Spinal cord (tissue), 10 donors: ENCODE data around the gene SMURF1. TPM values are rescaled to one million over a fixed set of nuclear protein-coding genes. Genes with fewer than 3 reads are reported as not detected.

Experiments used
- DNase-seq, 6 donors: peaks; one replicate each; pipeline versions ENCODE4 v3.0.0 to v3.0.0-alpha.2; 2013 to 2015; ENCODE audit warnings: low spot score in 6 of 6, low read depth in 4 of 6
- H3K27ac ChIP-seq: one replicate; pipeline ENCODE4 v1.5.1; 2013; ENCODE audit warnings: low read depth, low read length, control low read depth
- H3K27me3 ChIP-seq: one replicate; pipeline ENCODE4 v1.6.1; 2013; ENCODE audit warnings: low read length; ENCODE audit not compliant: control insufficient read depth, insufficient read depth
- H3K36me3 ChIP-seq: one replicate; pipeline ENCODE4 v1.6.1; 2013; ENCODE audit warnings: low read length; ENCODE audit not compliant: control insufficient read depth, insufficient read depth
- H3K4me1 ChIP-seq: one replicate; pipeline ENCODE4 v1.6.1; 2013; ENCODE audit warnings: low read length; ENCODE audit not compliant: control insufficient read depth, insufficient read depth
- H3K4me3 ChIP-seq: one replicate; pipeline ENCODE4 v1.5.1; 2013; ENCODE audit warnings: low read depth, low read length, control low read depth
- H3K9me3 ChIP-seq: one replicate; pipeline ENCODE4 v1.6.1; 2013; ENCODE audit warnings: low read length; ENCODE audit not compliant: control insufficient read depth, insufficient read depth
- WGBS: methylation state at CpG from one replicate; pipeline ENCODE4 v1.1.5; 2013; ENCODE audit warnings: missing lambda C conversion rate; ENCODE audit not compliant: insufficient coverage; 5-methylcytosine and 5-hydroxymethylcytosine counted together
- polyA plus RNA-seq, 2 donors: library from polyadenylated mRNA; unstranded; fragments of 120-200 nt; gene quantifications; one replicate each; pipeline ENCODE4 v1.2.1, GENCODE V29; 2013; ENCODE audit not compliant: insufficient read length in 2 of 2
- total RNA-seq, 2 donors: library from RNA; depleted of rRNA in 1 of 2; stranded (reverse); fragments of 120-200 nt in 1 of 2; fragments of >200 nt in 1 of 2; gene quantifications; one replicate each; pipeline versions ENCODE4 v1.2.3 to v1.2.4, GENCODE V29; 2013 to 2014
- donor health status: healthy.

SMURF1 gene
- total and polyA plus RNA-seq, 4 donors: 22.7 to 28.8 (median 26.8) TPM

DNA sequence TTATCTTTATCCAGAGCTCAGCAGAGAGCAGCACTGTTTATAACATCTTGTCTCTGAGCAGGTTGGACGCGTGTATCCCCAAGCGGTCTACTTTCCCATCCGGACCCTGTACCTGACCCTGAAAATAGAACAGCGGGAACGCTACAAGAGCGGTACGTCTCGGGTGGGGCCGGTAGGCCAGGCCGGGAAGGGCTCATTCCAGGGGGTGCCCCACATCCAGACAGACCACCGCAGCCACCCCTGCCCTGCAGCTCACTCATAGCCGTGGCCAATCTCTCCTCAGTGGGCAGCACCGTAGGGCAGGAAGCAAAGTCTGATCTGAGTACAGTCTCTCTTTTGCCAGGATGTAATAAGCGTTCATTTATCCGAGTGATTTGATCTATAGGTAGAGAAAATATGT, 151.8 kb downstream of the SMURF1 start:
- DNase-seq: no peak
- 92% methylated on average over 13 of the region's 16 CpGs for WGBS

DNA sequence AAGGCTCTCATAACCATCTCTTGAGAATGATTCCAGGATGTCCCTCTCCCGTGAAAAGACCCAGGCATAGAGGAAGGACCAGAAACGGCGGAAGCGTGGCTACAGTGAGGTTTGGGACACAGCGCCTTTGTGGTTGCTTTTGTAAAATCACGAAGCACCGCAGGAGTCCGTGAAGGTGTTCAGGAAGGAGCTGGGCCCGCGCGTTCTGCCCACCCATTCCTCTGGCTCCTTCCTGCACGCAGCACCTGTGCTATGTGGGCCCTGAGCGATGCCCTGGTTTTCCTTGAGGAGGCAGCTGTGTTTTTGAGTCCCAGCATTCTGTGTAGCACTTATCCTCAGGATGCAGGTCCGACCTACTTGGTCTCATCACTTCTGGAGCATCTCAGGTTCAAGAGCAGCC, 152.8 kb downstream of the SMURF1 start:
- no peaks in the 10 kb centered on the region for H3K4me1 ChIP-seq
- no peaks in the 10 kb centered on the region for H3K27me3 ChIP-seq
- no peak overlapping the region for H3K4me3 ChIP-seq
- 97% methylated on average over 14 of the region's 14 CpGs for WGBS
- peaks cover 72% of the 10 kb centered on the region for H3K36me3 ChIP-seq
- H3K9me3 ChIP-seq: no peaks in the 10 kb centered on the region
- H3K27ac ChIP-seq: no peak overlapping the region
- no peak for DNase-seq

More for the DNA sequence above, 151.8 kb downstream of the SMURF1 start:
- Histone ChIP-seq H3K27ac (no peak overlapping the region), H3K36me3 (peaks cover 77% of the 10 kb centered on the region), H3K4me3 (no peak overlapping the region), H3K9me3 (no peaks in the 10 kb centered on the region), H3K27me3 (no peaks in the 10 kb centered on the region), H3K4me1 (no peaks in the 10 kb centered on the region)

DNA sequence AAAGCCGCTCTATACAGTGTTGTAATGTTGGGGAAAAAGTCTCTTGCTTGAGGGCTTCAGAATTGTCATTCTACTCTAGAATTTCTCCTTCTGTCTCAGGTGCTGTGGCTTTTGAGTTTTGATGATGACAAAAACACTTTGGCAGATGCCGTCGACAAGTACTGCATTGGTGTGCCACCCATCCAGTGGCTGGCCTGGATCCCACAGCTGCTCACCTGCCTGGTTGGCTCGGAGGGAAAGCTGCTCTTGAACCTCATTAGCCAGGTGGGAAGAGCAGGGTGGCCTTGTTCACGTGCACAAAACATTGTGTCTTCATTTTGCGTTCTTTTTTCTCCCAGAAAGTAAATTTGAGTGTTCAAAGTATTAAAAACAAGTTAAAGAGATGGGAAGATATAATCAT, 153.6 kb downstream of the SMURF1 start:
- 100% methylated on average over 3 of the region's 6 CpGs for WGBS
- Histone ChIP-seq H3K36me3 (peaks cover 71% of the 10 kb centered on the region), H3K27me3 (no peaks in the 10 kb centered on the region), H3K27ac (no peak overlapping the region), H3K4me1 (no peaks in the 10 kb centered on the region), H3K9me3 (no peaks in the 10 kb centered on the region), H3K4me3 (no peak overlapping the region)
- DNase-seq: no peak

DNA sequence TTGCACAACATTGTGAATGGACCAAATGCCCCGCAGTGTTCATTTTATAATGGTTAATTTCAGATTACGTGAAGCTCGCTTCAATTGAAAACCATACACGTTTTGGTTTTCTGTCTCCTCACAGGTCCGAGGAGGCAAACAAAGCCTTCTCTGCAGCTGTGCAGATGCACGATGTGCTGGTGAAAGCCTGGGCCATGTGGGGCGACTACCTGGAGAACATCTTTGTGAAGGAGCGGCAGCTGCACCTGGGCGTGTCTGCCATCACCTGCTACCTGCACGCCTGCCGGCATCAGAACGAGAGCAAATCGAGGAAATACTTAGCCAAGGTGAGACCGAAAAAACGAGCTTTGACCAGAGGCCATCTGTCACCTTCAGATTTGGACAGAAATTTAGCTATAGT, 155.3 kb downstream of the SMURF1 start:
- Histone ChIP-seq H3K4me3 (no peak overlapping the region), H3K9me3 (no peaks in the 10 kb centered on the region), H3K27me3 (no peaks in the 10 kb centered on the region), H3K27ac (no peak overlapping the region), H3K36me3 (peaks cover 64% of the 10 kb centered on the region), H3K4me1 (no peaks in the 10 kb centered on the region)
- no peak for DNase-seq
- WGBS: 96% methylated on average over 15 of the region's 15 CpGs

DNA sequence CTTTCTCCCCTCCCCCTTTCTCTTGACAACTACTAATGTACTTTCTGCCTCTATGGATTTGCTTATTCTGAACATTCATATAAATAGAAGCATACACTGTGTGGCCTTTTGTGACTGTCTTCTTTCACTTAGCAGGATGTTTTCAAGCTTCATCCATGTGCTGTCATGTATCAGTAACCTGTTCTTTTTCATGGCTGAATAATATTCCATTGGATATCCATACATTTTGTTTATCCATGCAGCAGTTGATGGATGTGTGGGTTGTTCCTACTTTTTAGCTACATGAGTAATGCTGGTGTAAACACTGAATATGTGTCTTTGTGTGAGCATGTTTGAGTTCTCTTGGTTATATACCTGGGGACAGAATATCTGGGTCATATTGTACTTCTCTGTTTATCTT, 158.0 kb downstream of the SMURF1 start:
- DNase-seq: no peak
- no peak overlapping the region for H3K4me3 ChIP-seq
- peaks cover 68% of the 10 kb centered on the region for H3K36me3 ChIP-seq
- H3K27ac ChIP-seq: no peak overlapping the region
- no peaks in the 10 kb centered on the region for H3K9me3 ChIP-seq
- no peaks in the 10 kb centered on the region for H3K27me3 ChIP-seq
- no peaks in the 10 kb centered on the region for H3K4me1 ChIP-seq

DNA sequence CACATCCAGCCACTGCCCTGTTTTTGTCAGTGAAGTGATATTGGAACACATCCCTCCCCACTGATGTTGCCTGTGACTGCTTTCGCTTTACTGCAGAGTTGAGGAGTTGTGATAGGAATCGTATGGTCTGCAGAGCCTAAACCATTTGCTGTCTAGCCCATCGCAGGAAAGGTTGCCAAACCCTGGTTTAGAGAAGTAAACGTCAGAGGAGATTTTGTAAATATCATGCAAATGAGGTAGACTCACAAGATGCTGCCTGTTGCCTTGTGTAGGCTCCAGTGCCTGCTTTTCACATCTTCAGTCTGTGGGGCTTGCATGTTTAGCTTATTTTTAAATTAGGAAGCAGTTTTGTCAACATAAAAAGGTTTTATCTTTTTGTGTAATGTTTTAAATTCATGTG, 158.5 kb downstream of the SMURF1 start:
- Histone ChIP-seq H3K4me1 (no peaks in the 10 kb centered on the region), H3K36me3 (peaks cover 70% of the 10 kb centered on the region), H3K9me3 (no peaks in the 10 kb centered on the region), H3K27ac (no peak overlapping the region), H3K4me3 (no peak overlapping the region), H3K27me3 (no peaks in the 10 kb centered on the region)
- peak in 1 of 6 donors; percentile 65 for DNase-seq
- 85% methylated on average over 4 of the region's 4 CpGs for WGBS

DNA sequence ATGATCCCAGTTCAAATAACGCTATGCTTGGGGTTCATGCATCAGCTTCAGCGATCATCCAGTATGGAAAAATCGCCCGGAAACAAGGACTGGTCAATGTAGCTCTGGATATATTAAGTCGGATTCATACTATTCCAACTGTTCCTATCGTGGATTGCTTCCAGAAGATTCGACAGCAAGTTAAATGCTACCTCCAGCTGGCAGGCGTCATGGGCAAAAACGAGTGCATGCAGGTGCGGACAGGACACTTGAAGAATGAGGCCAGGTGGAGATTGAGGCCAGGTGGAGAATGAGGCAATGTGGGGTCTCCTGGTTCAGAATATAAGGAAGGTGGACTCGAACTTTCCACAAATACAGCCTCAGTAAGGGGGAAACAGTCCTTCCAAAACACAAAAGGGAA, 159.8 kb downstream of the SMURF1 start:
- H3K27me3 ChIP-seq: no peaks in the 10 kb centered on the region
- no peaks in the 10 kb centered on the region for H3K9me3 ChIP-seq
- WGBS: 93% methylated on average over 8 of the region's 11 CpGs
- no peaks in the 10 kb centered on the region for H3K4me1 ChIP-seq
- H3K27ac ChIP-seq: no peak overlapping the region
- H3K36me3 ChIP-seq: peaks cover 61% of the 10 kb centered on the region
- H3K4me3 ChIP-seq: no peak overlapping the region
- no peak for DNase-seq

DNA sequence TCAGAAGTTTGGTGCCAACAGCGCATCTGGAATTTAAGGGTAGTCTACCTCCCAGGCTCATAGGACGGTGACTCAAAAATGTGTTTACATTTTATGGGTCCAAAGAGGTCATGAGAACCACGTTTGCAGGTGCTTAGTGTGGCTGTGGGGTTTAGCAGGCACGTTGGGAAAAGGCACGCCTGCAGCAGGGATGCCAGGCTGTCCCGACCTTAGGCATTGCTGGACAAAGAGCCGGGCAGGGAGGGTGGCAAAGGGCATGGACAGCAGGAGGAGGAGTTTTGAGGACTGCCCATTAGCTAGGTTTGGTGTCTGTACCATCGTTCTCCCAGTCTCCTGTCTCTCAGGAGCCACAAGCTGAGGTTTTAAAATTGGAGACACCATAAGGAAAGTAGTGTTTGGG, 161.2 kb downstream of the SMURF1 start:
- Histone ChIP-seq H3K4me1 (no peaks in the 10 kb centered on the region), H3K27ac (no peak overlapping the region), H3K27me3 (no peaks in the 10 kb centered on the region), H3K9me3 (no peaks in the 10 kb centered on the region), H3K4me3 (no peak overlapping the region), H3K36me3 (peaks cover 64% of the 10 kb centered on the region)
- no peak for DNase-seq
- 91% methylated on average over 8 of the region's 8 CpGs for WGBS

DNA sequence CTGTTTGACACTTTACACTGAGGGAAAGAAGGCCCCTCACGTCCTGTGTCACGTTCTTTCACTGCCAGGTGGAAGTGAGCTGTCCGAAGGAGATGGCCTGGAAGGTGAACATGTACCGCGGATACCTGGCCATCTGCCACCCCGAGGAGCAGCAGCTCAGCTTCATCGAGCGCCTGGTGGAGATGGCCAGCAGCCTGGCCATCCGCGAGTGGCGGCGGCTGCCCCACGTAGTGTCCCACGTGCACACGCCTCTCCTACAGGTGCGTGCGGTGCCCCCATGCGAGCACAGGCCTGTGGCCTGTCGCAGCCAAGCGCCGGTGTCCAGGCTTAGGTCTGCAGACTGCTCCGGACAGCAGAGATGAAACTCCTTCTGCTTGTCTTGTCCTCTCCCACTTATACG, 162.2 kb downstream of the SMURF1 start:
- Histone ChIP-seq H3K27me3 (no peaks in the 10 kb centered on the region), H3K4me1 (no peaks in the 10 kb centered on the region), H3K36me3 (peaks cover 74% of the 10 kb centered on the region), H3K9me3 (no peaks in the 10 kb centered on the region), H3K4me3 (no peak overlapping the region), H3K27ac (no peak overlapping the region)
- no peak for DNase-seq
- 95% methylated on average over 22 of the region's 23 CpGs for WGBS

DNA sequence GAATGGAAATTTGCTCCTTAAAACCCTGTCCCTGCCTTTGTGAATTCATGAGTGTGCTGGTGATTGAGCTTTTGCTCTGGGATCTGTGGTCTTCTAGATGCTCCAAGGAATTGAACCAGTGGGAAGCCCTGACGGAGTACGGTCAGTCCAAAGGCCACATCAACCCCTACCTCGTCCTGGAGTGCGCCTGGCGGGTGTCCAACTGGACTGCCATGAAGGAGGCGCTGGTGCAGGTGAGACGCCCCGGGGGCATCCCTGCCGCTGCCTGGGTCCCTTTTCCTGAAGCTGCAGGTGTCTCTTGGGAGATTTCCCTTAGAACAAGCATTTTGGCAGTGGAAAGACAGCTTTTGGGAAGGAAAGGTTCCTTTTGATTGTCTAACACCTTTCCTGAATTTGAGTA, 165.2 kb downstream of the SMURF1 start:
- H3K36me3 ChIP-seq: peaks cover 83% of the 10 kb centered on the region
- H3K9me3 ChIP-seq: no peaks in the 10 kb centered on the region
- no peak overlapping the region for H3K4me3 ChIP-seq
- H3K27ac ChIP-seq: no peak overlapping the region
- no peak for DNase-seq
- WGBS: 92% methylated on average over 9 of the region's 9 CpGs
- no peaks in the 10 kb centered on the region for H3K4me1 ChIP-seq
- H3K27me3 ChIP-seq: no peaks in the 10 kb centered on the region
